GM18951 (cell line): ENCODE results near the gene ADAM19.

ENCODE experiments used
- POLR2A ChIP-seq: IDR thresholded peaks from 4 replicates; pipeline ENCODE4 v1.6.1; 2011; ENCODE audit warnings: mild to moderate bottlenecking; ENCODE audit not compliant: insufficient read length, insufficient read depth; ENCODE audit errors: extremely low read depth
- in situ Hi-C: fragments of 300-500 bp; cut with MboI; formaldehyde crosslinking; loops from one replicate; pipeline ENCODE4 v1.12.0; 2022; ENCODE audit warnings: low sequenced_read_pairs, mixed read lengths, inconsistent platforms; ENCODE audit not compliant: unreplicated experiment

The ADAM19 gene

GRCh38 chr5:157575381-157576020 is at the start of gene ADAM19:
Gene ADAM19, minus strand, starts transcription at chr5:157575775. Its CDS starts 79 bp downstream, at chr5:157575696.
- TF ChIP-seq POLR2A, result peak; percentile 53
- in situ Hi-C loops, result no loop called here

GRCh38 chr5:157624144-157624543 is 48.6 kb upstream of the ADAM19 start:
- no peak for TF ChIP-seq POLR2A
- in situ Hi-C loops, result no loop called here

- no peak for TF ChIP-seq POLR2A
- in situ Hi-C loops, result no loop called here
Observed at GRCh38 chr5:157620776-157621175, 45.2 kb upstream of the ADAM19 start.

GRCh38 chr5:157618191-157618765 is 42.7 kb upstream of the ADAM19 start:
- TF ChIP-seq POLR2A, result no peak
- in situ Hi-C loops, result no loop called here

- no peak for TF ChIP-seq POLR2A
- in situ Hi-C loops, result no loop called here
Observed at GRCh38 chr5:157616785-157617184, 41.2 kb upstream of the ADAM19 start.

GRCh38 chr5:157613385-157614245 is 38.0 kb upstream of the ADAM19 start:
- TF ChIP-seq POLR2A, result no peak
- in situ Hi-C loops, result no loop called here

GRCh38 chr5:157612581-157612980 is 37.0 kb upstream of the ADAM19 start:
- in situ Hi-C loops, result no loop called here
- no peak for TF ChIP-seq POLR2A

- in situ Hi-C loops, result no loop called here
- TF ChIP-seq POLR2A, result no peak
Observed at GRCh38 chr5:157611571-157612476, 36.2 kb upstream of the ADAM19 start.

- TF ChIP-seq POLR2A, result no peak
- in situ Hi-C loops, result no loop called here
Observed at GRCh38 chr5:157610990-157611389, 35.4 kb upstream of the ADAM19 start.

GRCh38 chr5:157608972-157609565 is 33.5 kb upstream of the ADAM19 start:
- in situ Hi-C loops, result no loop called here
- no peak for TF ChIP-seq POLR2A

GRCh38 chr5:157607371-157608161 is 32.0 kb upstream of the ADAM19 start:
- TF ChIP-seq POLR2A, result no peak
- in situ Hi-C loops, result no loop called here

- TF ChIP-seq POLR2A, result no peak
Observed at GRCh38 chr5:157606046-157606445, 30.5 kb upstream of the ADAM19 start.

More at GRCh38 chr5:157606046-157606445, 30.5 kb upstream of the ADAM19 start:
- in situ Hi-C loops, result no loop called here
